ENCODE results near the gene HSD11B1. TPM values are rescaled to one million over a fixed set of nuclear protein-coding genes. Genes with fewer than 3 reads are reported as not detected.

The HSD11B1 gene
- total RNA-seq, 1 experiment from 2014 or later, result 0.27 TPM

GRCh38 chr1:209673631-209674417 lies 30.8 kb upstream of the HSD11B1 start:
- no peaks in the 10 kb centered on the region for H3K9me2 ChIP-seq (ENCODE audit: insufficient read depth)
- H3K9ac ChIP-seq (ENCODE audit: low read length), result no peak overlapping the region
- H3K4me1 ChIP-seq (ENCODE audit: control insufficient read depth in 1 of 2, insufficient read depth in 2 of 2, low read length in 2 of 2), result peaks cover 0 to 7% of the 10 kb centered on the region in 2 experiments; a peak in 1 of 4 replicates
- ATAC-seq (no peak), DNase-seq (ENCODE audit: low read depth, low spot score) (no peak)
- TF ChIP-seq CEBPB (IDR thresholded peaks at IDR 0.05; ENCODE audit: low read depth), result 0 out of 2 replicates have a peak, but pooled peaks have one; percentile 26
- no peak for TF ChIP-seq FOSL1 (IDR thresholded peaks at IDR 0.05; ENCODE audit: low read depth)
- TF ChIP-seq ZFX (IDR thresholded peaks at IDR 0.05), result no peak
- no peak for TF ChIP-seq REST (IDR thresholded peaks at IDR 0.05; ENCODE audit: low read depth)
- TF ChIP-seq MAX (IDR thresholded peaks at IDR 0.05), result no peak
- no peak for TF ChIP-seq SRF (IDR thresholded peaks at IDR 0.05; ENCODE audit: low read depth)
- no peak for TF ChIP-seq SIN3A (IDR thresholded peaks at IDR 0.05; ENCODE audit: low read depth)
- TF ChIP-seq EZH2 (IDR thresholded peaks at IDR 0.05), result no peak
- H3K4me2 ChIP-seq (ENCODE audit: low read length), result no peak overlapping the region
- no peaks in the 10 kb centered on the region for H3K27me3 ChIP-seq (ENCODE audit: insufficient read depth, low read length)
- ChIA-PET POLR2A (no interaction called here), RAD21 (ENCODE audit: low non-redundant PET in 1 of 2, low total read pairs in 2 of 2, uncharacterized antibody in 2 of 2, unreplicated experiment in 2 of 2) (no interaction called here), CTCF (no interaction called here)
- no peak overlapping the region for H3K27ac ChIP-seq (ENCODE audit: low read depth, low read length)
- no peaks in the 10 kb centered on the region for H3K79me2 ChIP-seq (ENCODE audit: insufficient read depth, low read length)
- H3K4me3 ChIP-seq (replicated peaks in 1 of 2; ENCODE audit: low read depth in 1 of 2, low read length in 2 of 2), result no peak overlapping the region
- no peaks in the 10 kb centered on the region for H4K20me1 ChIP-seq (ENCODE audit: insufficient read depth)
- no TSS peak for BruUV-seq (replicated peaks)
- no peaks in the 10 kb centered on the region for H3K9me3 ChIP-seq (ENCODE audit: control insufficient read depth in 1 of 2, insufficient read depth in 1 of 2, low read depth in 1 of 2, low read length in 2 of 2)
- no peak overlapping the region for H2AFZ ChIP-seq (ENCODE audit: low read depth, low read length, poor library complexity, severe bottlenecking)
- no peaks in the 10 kb centered on the region for H3K36me3 ChIP-seq (ENCODE audit: control insufficient read depth in 1 of 2, insufficient read depth in 2 of 2, low read length in 2 of 2)
- intact Hi-C loops (cut with micrococcal nuclease), result no loop called here
